HG03565 (cell line): ENCODE measurements around the gene NPTX1.

Experiments used
- ATAC-seq: cut with Tn5 transposase; IDR thresholded peaks from one replicate; pipeline ENCODE4 v1.9.1; 2021; ENCODE audit warnings: mild to moderate bottlenecking, moderate library complexity; ENCODE audit not compliant: unreplicated experiment

The NPTX1 gene

DNA sequence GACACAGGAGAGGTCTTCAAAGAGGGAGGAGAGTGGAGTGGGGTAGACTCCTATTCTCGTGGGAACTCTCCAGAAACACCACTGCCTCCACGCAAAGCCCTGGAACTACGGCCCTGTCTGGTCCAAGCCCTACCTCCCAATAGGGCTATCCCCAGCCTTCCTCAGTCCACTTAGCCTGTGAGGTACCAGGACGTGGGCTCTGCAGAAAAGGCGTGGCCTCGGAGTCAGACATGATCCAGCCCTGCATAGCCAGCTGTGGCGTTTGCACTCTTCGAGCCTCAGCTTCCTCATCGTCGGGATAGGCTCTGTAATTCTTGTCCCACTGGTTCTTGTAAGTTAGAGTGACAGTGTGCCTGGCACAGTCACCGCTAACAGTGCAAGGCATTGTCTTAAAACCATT is 47.6 kb downstream of the NPTX1 start:
- ATAC-seq = no peak

DNA sequence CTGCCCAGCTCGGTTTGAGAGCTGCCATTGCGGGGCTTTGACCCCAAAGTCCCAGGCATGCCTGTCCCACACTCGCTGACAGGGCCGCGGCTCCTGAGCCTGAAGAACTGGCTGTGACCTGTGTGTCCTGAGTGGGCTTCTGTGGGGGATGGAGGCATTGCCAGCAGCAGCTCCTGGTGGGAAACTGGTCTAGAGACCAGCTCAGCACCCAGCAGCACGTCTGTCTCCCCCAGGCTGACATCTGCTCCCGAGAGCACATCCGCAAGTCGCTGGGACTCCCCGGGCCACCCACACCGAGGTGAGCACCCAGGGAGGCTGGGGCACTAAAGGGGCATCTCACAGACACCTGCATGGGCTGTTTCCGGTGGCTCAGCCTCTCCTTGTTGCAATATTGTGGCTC is 48.0 kb downstream of the NPTX1 start:
- no peak for ATAC-seq

DNA sequence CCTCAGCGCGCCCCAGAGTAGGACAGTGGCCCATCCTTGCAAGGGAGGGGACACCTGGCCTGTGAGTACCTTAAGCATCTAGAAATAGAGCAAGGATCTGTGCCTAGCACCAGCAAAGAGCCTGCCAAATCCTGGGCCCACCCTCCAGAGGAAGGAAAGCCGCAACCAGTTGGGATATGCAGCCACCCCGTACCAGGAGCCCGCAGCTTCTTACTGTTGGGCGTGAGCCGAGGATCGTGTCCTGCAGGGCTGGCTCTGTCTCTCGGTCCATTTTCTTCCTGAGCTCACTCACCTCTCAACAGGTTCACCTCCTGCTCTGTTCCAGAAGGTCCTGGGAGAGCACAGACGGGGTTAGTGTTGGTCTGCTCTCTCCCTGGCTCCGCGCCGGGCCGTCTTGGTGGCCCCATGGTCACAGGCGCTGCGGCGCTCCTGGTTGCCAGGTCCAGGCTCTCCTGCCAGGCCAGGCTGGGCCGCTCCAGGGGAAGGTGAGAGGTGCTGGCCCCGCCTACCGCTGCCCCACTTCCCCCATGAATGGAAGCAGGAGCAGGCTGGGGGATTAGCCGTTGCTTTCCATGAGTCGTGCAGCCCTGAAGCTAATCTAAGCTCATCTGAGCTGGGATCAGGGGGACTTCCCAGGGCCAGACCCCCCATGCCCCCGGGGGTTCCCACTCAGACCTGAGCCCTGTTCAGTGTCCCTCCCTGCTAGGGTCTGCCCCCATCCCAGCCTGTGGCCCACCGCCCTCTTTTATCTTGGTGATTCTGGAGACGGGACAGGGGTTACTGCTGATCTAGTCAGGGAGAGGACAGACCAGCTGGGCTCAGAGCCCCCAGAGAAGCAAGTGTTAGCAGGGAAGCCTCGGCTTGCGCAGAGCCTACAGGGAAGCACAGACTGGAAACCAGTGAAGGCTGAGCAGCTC is 48.8 kb downstream of the NPTX1 start:
- no peak for ATAC-seq

DNA sequence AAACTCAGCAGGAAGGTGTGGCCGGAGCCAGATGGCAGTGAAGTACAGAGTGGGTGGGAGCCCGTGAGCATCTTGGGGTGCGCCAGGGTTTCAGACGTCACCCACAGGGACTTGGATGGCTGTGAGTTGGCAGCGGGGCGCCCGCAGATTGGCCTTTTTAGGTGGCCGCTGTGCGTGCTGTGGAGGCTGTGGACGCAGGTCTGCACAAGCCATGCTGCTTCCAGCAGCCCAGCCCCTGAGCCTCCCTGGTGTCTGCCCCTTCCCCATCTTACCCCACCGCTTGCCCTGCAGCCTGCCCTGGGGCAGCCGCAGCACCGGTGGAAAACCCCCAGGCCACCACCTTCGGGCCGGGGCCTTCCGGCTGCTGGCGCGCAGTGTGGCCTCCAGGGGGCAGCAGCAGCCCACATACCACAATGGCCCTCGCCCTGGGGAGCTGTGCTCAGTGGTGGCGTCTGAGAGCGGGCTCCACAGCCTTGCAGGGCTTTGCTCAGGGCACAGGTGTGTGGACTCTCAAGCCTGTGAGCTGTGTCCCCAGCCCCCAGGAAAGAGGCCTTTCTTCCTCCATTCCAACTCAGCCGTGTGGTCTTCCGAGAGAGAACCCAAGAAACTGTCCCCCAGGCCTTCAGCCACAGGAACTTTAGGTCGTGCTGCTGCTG is 49.6 kb downstream of the NPTX1 start:
- ATAC-seq = no peak

DNA sequence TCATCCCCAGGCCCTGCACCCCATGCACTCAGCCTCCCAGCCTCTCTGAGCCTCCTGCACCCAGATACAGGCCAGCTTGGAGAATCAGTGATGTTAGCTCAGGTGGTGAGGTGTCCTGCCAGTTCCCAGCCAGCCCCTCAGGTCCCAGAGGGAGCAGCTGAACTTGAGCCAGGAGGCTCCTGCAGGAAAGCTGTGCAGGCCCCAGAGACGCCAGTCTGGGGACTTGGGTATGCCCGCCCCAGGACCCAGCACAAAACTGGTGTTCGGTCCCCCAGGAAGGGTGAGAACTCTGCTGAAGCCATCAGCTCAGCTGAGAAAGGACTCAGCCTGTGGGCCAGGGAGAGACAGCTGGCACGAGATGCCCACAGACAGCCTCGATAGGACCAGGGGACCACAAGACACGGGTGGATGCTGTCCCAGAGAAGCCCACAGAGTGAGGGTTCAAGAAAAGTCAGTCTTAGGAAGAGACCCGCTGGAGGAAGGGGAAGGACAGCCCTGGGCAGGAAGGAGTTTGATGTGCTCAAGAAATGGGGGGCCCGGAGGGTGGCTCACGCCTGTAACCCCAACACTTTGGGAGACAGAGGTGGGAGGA is 50.5 kb downstream of the NPTX1 start:
- no peak for ATAC-seq

GRCh38 chr17:80424878-80425765 is 51.3 kb downstream of the NPTX1 start:
- ATAC-seq = no peak

GRCh38 chr17:80424261-80424660 is 52.1 kb downstream of the NPTX1 start:
- ATAC-seq = no peak

GRCh38 chr17:80423536-80424225 is 52.7 kb downstream of the NPTX1 start:
- no peak for ATAC-seq

DNA sequence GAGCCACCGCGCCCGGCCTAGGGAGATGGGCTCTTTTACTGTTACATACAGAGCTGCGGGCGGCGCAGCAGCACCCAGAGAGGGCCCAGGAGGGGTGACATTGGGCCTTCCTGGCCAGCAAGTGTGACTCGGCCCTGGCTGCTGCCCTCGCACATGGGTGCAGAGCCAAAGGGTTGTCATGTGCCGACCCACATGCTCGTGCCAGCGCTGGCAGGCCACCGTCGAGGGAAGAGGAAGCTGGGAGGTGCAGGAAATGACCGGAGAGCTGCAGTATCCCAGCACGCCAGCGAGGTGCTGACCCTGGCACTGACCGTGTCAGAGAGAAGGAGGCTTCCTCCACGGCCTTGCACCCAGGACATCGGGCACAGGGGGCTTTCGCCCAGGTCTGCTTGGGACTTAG is 53.4 kb downstream of the NPTX1 start:
- ATAC-seq = no peak

GRCh38 chr17:80422276-80422675 is 54.1 kb downstream of the NPTX1 start:
- ATAC-seq = no peak

- no peak for ATAC-seq
These were observed 54.9 kb downstream of the NPTX1 start for GRCh38 chr17:80421381-80422090.

- no peak for ATAC-seq
These were observed 57.2 kb downstream of the NPTX1 start for GRCh38 chr17:80419255-80419654.

GRCh38 chr17:80418589-80418988 is 57.8 kb downstream of the NPTX1 start:
- no peak for ATAC-seq
